PC-3 (cell line): ENCODE data around the gene TMEM132E. TPM values are rescaled to one million over a fixed set of nuclear protein-coding genes. Genes with fewer than 3 reads are reported as not detected.

Experiments
- ATAC-seq: fragments of 200-7000 bp; cut with Tn5 transposase; 2 replicates; pipeline ENCODE4 v1.9.1; 2020; ENCODE audit warnings: mild to moderate bottlenecking, moderate library complexity
- BruUV-seq: library from RNA; stranded (reverse); fragments of 400-500 nt; replicated peaks from 2 replicates; lab custom pipeline; 2021; lab: Mats Ljungman, UMichigan
- CTCF ChIA-PET: fragments of 300-600 bp; sonication (Branson Sonifier 250); formaldehyde crosslinking; loops from one replicate; lab custom pipeline; 2022; ENCODE audit warnings: antibody characterized with exemption; lab: Charles Lee
- POLR2A ChIA-PET: fragments of 300-600 bp; sonication (Branson Sonifier 250); formaldehyde crosslinking; loops from one replicate; lab custom pipeline; 2022; ENCODE audit warnings: antibody characterized with exemption; ENCODE audit not compliant: unreplicated experiment; lab: Charles Lee
- DNase-seq: peaks from one replicate; pipeline ENCODE4 v3.0.0-alpha.2; 2015
- H2AFZ ChIP-seq: fragments of 300-600 bp; sonication (generic); 2 replicates; pipeline ENCODE4 v1.6.0; 2016; ENCODE audit warnings: antibody characterized with exemption, low read length
- H3F3A ChIP-seq: fragments of 300-600 bp; sonication (generic); one replicate; pipeline ENCODE4 v1.6.0; 2017; ENCODE audit warnings: antibody characterized with exemption, low read length, control low read depth, mild to moderate bottlenecking; ENCODE audit not compliant: unreplicated experiment
- H3K27ac ChIP-seq: fragments of 300-600 bp; sonication (generic); 2 replicates; pipeline ENCODE4 v1.5.1; 2016; ENCODE audit warnings: mild to moderate bottlenecking, low read length
- H3K27me3 ChIP-seq: fragments of 300-600 bp; sonication (generic); 2 replicates; pipeline ENCODE4 v1.6.1; 2016; ENCODE audit warnings: low read length, mixed read lengths
- H3K36me3 ChIP-seq: fragments of 300-600 bp; sonication (generic); 2 replicates; pipeline ENCODE4 v1.6.1; 2016; ENCODE audit warnings: low read depth, mixed run types, low read length, mixed read lengths
- H3K4me1 ChIP-seq: fragments of 300-600 bp; sonication (generic); 2 replicates; pipeline ENCODE4 v1.5.1; 2016; ENCODE audit warnings: low read length; ENCODE audit not compliant: insufficient read depth
- H3K4me2 ChIP-seq: fragments of 300-600 bp; sonication (generic); 2 replicates; pipeline ENCODE4 v1.6.0; 2016; ENCODE audit warnings: low read length
- H3K4me3 ChIP-seq: fragments of 300-600 bp; sonication (generic); 2 replicates; pipeline ENCODE4 v1.5.1; 2016; ENCODE audit warnings: mild to moderate bottlenecking, low read length, mixed read lengths
- H3K79me2 ChIP-seq: fragments of 300-600 bp; sonication (generic); 2 replicates; pipeline ENCODE4 v1.6.1; 2017; ENCODE audit warnings: low read length, mixed read lengths
- H3K9ac ChIP-seq: fragments of 300-600 bp; sonication (generic); 2 replicates; pipeline ENCODE4 v1.6.0; 2016; ENCODE audit warnings: mild to moderate bottlenecking, low read length
- H3K9me2 ChIP-seq: fragments of 300-600 bp; sonication (generic); replicated peaks from 2 replicates; pipeline ENCODE4 v1.6.1; 2016; ENCODE audit warnings: mixed run types, low read length, mixed read lengths
- H3K9me3 ChIP-seq: fragments of 300-600 bp; sonication (generic); 2 replicates; pipeline ENCODE4 v1.6.1; 2016; ENCODE audit warnings: low read length, mixed read lengths
- H4K20me1 ChIP-seq: fragments of 300-600 bp; sonication (generic); 2 replicates; pipeline ENCODE4 v1.6.1; 2016; ENCODE audit warnings: low read length, mixed read lengths
- EZH2 ChIP-seq: fragments of 300-600 bp; sonication (generic); IDR thresholded peaks from one replicate; pipeline ENCODE4 v1.6.1; 2017; ENCODE audit warnings: antibody characterized with exemption, mild to moderate bottlenecking, low read length; ENCODE audit not compliant: unreplicated experiment
- EZH2phosphoT487 ChIP-seq: fragments of 300-600 bp; sonication (generic); IDR thresholded peaks from 2 replicates; pipeline ENCODE4 v1.6.1; 2018; ENCODE audit warnings: mild to moderate bottlenecking, antibody characterized with exemption, low read length, borderline replicate concordance
- intact Hi-C: fragments of 100-400 bp; cut with micrococcal nuclease; formaldehyde crosslinking; loops from 2 replicates; pipeline ENCODE4 v1.9.0; 2023
- total RNA-seq: library from RNA; depleted of rRNA; stranded (reverse); fragments of >200 nt; gene quantifications from 2 replicates; pipeline ENCODE4 v1.2.3, GENCODE V29; 2014
- TF ChIP-seq, protein P1 (sequence below): fragments of 300-600 bp; sonication (generic); conservative IDR thresholded peaks from 2 replicates; pipeline ENCODE4 v1.5.1; 2017; ENCODE audit warnings: antibody characterized with exemption, low read depth, mild to moderate bottlenecking, low read length

Gene TMEM132E
- total RNA-seq, 1 experiment from 2014 or later: not detected

DNA sequence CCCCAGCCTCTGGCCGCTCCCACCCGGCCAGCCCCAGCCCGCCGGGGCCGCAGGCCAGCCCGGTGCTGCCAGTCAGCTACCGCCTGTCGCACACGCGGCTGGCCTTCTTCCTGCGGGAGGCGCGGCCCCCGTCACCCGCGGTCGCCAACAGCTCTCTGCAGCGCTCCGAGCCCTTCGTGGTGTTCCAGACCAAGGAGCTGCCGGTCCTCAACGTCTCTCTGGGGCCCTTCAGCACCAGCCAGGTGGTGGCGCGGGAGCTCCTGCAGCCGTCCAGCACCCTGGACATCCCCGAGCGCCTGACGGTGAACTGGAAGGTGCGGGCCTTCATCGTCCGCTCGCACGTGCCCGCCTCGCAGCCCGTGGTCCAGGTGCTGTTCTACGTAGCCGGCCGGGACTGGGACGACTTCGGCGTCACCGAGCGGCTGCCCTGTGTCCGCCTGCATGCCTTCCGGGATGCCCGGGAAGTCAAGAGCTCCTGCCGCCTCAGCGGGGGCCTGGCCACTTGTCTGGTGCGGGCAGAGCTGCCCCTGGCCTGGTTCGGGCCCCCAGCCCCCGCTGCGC is 46.8 kb downstream of the TMEM132E start:
- no peak for DNase-seq
- Histone ChIP-seq H3F3A (no peaks in the 10 kb centered on the region), H2AFZ (no peak overlapping the region), H3K9ac (no peak overlapping the region), H3K79me2 (no peaks in the 10 kb centered on the region), H3K4me2 (no peak overlapping the region), H3K27me3 (0 out of 2 replicates have a peak, but pooled peaks cover 3% of the 10 kb centered on the region), H3K27ac (no peak overlapping the region), H3K4me3 (no peak overlapping the region), H4K20me1 (no peaks in the 10 kb centered on the region), H3K36me3 (no peaks in the 10 kb centered on the region), H3K9me2 (no peaks in the 10 kb centered on the region), H3K4me1 (no peaks in the 10 kb centered on the region), H3K9me3 (no peaks in the 10 kb centered on the region)
- no TSS peak for BruUV-seq
- no peak for ATAC-seq
- intact Hi-C loops: no loop called here
- CTCF ChIA-PET: no interaction called here
- POLR2A ChIA-PET: no interaction called here
- no peak for TF ChIP-seq EZH2

DNA sequence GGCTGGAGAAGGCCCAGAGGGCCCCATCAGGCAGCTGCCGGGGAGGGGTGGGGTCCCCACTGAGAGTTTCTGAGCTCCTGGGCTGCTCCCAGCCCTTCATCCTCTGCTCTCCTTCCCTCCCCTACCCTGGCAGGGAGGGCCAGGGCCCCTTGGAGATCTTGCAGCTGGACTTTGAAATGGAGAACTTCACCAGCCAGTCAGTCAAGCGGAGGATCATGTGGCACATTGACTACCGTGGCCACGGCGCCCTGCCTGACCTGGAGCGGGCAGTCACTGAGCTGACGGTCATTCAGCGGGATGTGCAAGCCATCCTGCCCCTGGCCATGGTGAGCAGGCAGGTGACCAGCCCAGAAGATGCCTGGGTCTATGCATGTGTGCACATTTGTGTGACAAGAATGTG is 49.5 kb downstream of the TMEM132E start:
- no TSS peak for BruUV-seq
- H3K9me3 ChIP-seq: no peaks in the 10 kb centered on the region
- no peaks in the 10 kb centered on the region for H3K36me3 ChIP-seq
- H3K4me3 ChIP-seq: no peak overlapping the region
- intact Hi-C loops: no loop called here
- no peaks in the 10 kb centered on the region for H3F3A ChIP-seq
- no peaks in the 10 kb centered on the region for H4K20me1 ChIP-seq
- no peaks in the 10 kb centered on the region for H3K9me2 ChIP-seq
- H2AFZ ChIP-seq: no peak overlapping the region
- no peak overlapping the region for H3K27ac ChIP-seq
- no peaks in the 10 kb centered on the region for H3K4me1 ChIP-seq
- ATAC-seq (no peak), DNase-seq (no peak)
- H3K9ac ChIP-seq: no peak overlapping the region
- POLR2A ChIA-PET: no interaction called here
- CTCF ChIA-PET: no interaction called here
- no peaks in the 10 kb centered on the region for H3K79me2 ChIP-seq
- TF ChIP-seq EZH2 (no peak), EZH2phosphoT487 (no peak)
- TF ChIP-seq, protein P1, sequence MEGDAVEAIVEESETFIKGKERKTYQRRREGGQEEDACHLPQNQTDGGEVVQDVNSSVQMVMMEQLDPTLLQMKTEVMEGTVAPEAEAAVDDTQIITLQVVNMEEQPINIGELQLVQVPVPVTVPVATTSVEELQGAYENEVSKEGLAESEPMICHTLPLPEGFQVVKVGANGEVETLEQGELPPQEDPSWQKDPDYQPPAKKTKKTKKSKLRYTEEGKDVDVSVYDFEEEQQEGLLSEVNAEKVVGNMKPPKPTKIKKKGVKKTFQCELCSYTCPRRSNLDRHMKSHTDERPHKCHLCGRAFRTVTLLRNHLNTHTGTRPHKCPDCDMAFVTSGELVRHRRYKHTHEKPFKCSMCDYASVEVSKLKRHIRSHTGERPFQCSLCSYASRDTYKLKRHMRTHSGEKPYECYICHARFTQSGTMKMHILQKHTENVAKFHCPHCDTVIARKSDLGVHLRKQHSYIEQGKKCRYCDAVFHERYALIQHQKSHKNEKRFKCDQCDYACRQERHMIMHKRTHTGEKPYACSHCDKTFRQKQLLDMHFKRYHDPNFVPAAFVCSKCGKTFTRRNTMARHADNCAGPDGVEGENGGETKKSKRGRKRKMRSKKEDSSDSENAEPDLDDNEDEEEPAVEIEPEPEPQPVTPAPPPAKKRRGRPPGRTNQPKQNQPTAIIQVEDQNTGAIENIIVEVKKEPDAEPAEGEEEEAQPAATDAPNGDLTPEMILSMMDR: no peak
- 0 out of 2 replicates have a peak, but pooled peaks cover 3% of the 10 kb centered on the region for H3K27me3 ChIP-seq
- H3K4me2 ChIP-seq: no peak overlapping the region

DNA sequence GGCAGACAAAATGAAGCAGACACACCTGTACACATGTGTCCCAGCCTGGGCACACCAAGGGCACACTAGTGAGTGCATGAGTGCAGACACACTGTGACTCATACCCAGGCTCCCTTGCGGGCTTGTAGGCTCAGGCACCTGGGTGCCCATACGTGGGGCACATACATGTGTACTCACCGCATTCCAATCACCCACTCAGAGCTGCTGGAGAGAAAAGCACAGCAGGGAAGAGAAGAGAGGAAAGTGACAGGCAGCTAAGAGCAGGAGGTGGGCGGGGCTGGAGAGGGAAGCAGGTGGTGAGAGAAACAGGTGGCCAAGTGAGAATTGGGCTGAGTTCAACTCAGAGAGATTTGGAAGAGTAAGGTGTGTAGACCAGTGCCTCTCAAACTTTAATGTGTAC is 54.0 kb downstream of the TMEM132E start:
- CTCF ChIA-PET: no interaction called here
- no peak overlapping the region for H2AFZ ChIP-seq
- ATAC-seq: no peak

More for the DNA sequence above, 54.0 kb downstream of the TMEM132E start:
- no peaks in the 10 kb centered on the region for H3K79me2 ChIP-seq
- H4K20me1 ChIP-seq: no peaks in the 10 kb centered on the region
- intact Hi-C loops: no loop called here
- TF ChIP-seq EZH2phosphoT487 (no peak), EZH2 (no peak)
- TF ChIP-seq, protein P1: no peak
- no peak overlapping the region for H3K4me3 ChIP-seq
- BruUV-seq: no TSS peak
- no peak overlapping the region for H3K9ac ChIP-seq
- no peaks in the 10 kb centered on the region for H3K9me3 ChIP-seq
- DNase-seq: no peak
- H3K27me3 ChIP-seq: no peaks in the 10 kb centered on the region
- H3F3A ChIP-seq: no peaks in the 10 kb centered on the region
- no peaks in the 10 kb centered on the region for H3K4me1 ChIP-seq
- POLR2A ChIA-PET: no interaction called here
- no peaks in the 10 kb centered on the region for H3K36me3 ChIP-seq
- H3K9me2 ChIP-seq: no peaks in the 10 kb centered on the region
- no peak overlapping the region for H3K4me2 ChIP-seq
- H3K27ac ChIP-seq: no peak overlapping the region
